GM19035 (cell line): ENCODE measurements around the gene KIF13A.
"Not testable (repeated sequence)": the region's sequence is repeated elsewhere in the genome, so short reads cannot be mapped to it uniquely, and the experiment has no call there.

Source experiments
- ATAC-seq: cut with Tn5 transposase; IDR thresholded peaks from one replicate; pipeline ENCODE4 v1.9.1; 2021; ENCODE audit not compliant: unreplicated experiment

Gene KIF13A

GRCh38 chr6:17851720-17852161 lies 135.7 kb downstream of the KIF13A start:
- ATAC-seq: no peak

GRCh38 chr6:17851001-17851719 lies 136.3 kb downstream of the KIF13A start:
- ATAC-seq: no peak

GRCh38 chr6:17850281-17850680 lies 137.2 kb downstream of the KIF13A start:
- ATAC-seq: no peak

- no peak for ATAC-seq
Measured at GRCh38 chr6:17847203-17847760, 140.2 kb downstream of the KIF13A start.

DNA sequence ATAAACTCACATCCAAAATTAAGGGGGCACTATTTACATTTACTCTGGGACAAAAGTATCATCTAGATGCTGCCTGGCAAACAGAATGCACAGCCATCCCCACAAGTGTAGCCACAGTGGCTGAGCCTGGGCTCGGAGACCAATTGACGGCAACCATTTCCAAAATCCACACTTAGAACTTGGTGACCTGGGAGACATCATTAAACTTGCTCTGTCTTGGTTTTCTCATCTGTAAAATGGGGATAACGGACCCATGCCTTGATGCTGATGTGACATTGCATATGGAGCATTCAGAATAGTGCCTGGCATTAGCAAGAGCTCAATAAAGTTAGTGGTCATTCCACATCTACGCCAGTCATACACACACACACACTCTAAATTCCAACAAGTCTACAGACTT lies 140.7 kb downstream of the KIF13A start:
- no peak for ATAC-seq

- ATAC-seq: no peak
Measured at GRCh38 chr6:17845598-17845997, 141.8 kb downstream of the KIF13A start.

GRCh38 chr6:17844967-17845366 lies 142.5 kb downstream of the KIF13A start:
- ATAC-seq: not testable (repeated sequence)

- no peak for ATAC-seq
Measured at GRCh38 chr6:17842934-17843821, 144.3 kb downstream of the KIF13A start.

DNA sequence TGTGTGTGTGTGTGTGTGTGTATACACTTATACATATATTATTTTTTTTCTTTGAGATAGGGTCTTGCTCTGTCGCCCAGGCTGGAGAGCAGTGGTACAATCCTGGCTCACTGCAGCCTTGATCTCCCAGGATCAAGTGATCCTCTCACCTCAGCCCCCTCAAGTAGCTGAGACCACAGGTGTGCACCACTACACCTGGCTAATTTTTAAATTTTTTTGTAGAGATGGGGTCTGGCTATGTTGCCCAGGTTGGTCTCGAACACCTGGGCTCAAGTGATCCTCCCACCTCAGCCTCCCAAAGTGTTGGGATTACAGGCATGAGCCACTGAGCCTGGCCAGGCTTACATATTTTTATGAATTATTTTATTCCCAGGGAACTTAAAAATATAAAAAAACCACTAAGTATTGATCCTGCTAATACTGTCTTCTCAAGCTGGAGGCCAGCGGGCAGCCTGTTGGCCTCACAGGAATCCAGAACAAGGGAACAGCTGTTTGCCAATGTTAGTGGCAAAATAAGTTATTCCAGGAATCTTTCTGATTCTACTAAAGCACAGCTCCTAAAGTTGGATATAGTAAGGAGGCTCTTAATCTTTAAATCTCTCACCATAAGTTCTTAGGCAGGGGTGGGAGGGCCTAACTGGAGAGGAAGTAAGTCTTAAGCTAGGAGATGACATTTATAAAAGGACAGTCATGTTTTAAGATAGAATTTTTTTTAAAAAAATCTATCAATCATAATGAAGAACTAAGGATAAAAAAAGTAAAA lies 145.2 kb downstream of the KIF13A start:
- ATAC-seq: no peak

- no peak for ATAC-seq
Measured at GRCh38 chr6:17839513-17840223, 147.8 kb downstream of the KIF13A start.

GRCh38 chr6:17836293-17836692 lies 151.1 kb downstream of the KIF13A start:
- no peak for ATAC-seq

DNA sequence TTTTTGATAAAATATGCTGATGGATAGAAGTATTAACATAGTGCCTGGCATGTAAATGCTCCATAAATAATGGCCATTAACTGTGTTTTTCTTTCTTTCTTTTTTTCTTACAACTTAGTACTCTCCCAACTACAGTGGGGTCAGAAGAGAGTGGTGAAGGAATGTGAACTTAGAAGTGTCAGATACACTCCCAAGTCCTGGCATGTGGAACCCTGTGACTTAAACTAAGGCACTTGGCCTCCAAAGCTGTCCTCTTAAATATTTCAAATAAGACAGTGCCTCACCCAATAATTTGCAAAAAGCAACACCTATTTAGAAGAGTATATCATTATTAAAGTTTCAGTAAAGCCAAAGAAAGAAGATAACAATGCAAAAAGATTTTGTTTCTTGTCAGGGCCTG lies 151.7 kb downstream of the KIF13A start:
- ATAC-seq: no peak

GRCh38 chr6:17831135-17831534 lies 156.3 kb downstream of the KIF13A start:
- ATAC-seq: no peak

GRCh38 chr6:17829905-17830304 lies 157.5 kb downstream of the KIF13A start:
- no peak for ATAC-seq

DNA sequence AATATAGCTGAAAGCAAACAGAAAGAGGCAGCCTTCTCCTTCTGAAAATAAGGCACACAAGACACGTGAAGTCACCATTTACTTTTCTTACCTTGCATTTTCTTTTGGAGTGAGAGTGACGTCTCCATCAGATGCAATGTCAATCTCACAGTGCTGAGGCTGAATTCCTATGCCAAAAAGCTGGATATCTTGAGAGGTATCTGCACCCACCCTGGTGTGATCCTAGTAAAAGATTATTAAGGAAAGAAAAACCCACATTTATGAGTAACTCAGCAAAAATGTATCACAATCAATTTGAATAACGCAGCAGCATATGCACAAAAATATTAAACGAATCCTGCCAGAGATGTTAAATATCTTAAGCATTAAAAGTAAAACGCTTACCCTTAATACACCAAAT lies 159.3 kb downstream of the KIF13A start:
- ATAC-seq: no peak

DNA sequence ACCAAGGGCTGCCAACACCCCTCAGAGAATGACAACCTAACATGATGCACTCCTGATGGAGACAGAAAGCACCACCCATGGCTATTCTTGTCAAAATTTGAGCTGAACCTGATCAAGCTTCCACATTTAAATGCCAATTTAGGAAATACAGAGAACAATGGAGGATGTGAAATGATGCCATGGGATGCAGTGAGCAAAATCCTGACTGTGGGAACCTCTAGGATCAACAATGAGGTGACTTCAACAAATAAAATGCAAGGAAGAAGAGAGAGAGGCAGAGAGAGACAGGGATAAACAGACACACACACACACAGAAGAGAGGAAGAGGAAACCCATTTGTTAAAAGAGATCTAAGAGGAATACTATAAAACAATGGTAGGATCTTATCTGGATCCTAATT lies 161.1 kb downstream of the KIF13A start:
- no peak for ATAC-seq

- no peak for ATAC-seq
Measured at GRCh38 chr6:17820055-17820454, 167.4 kb downstream of the KIF13A start.

DNA sequence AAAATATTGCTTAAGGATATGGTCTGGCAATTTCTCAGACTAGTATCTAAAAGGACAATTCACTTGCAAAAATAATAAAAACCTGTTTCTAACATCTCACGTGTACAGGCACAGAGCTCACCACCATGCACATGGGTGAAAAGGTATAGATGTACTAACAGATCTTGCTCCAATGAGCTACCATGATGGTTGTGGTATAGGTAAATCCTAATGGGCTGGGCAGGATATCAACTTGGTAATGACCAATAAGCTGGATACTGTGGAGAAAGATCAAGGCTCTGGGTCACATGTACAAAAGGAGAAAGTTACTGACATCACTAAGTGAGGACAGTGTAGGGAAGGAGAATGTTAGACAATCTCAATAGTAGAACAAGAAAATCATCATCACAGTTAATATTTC lies 169.7 kb downstream of the KIF13A start:
- no peak for ATAC-seq

DNA sequence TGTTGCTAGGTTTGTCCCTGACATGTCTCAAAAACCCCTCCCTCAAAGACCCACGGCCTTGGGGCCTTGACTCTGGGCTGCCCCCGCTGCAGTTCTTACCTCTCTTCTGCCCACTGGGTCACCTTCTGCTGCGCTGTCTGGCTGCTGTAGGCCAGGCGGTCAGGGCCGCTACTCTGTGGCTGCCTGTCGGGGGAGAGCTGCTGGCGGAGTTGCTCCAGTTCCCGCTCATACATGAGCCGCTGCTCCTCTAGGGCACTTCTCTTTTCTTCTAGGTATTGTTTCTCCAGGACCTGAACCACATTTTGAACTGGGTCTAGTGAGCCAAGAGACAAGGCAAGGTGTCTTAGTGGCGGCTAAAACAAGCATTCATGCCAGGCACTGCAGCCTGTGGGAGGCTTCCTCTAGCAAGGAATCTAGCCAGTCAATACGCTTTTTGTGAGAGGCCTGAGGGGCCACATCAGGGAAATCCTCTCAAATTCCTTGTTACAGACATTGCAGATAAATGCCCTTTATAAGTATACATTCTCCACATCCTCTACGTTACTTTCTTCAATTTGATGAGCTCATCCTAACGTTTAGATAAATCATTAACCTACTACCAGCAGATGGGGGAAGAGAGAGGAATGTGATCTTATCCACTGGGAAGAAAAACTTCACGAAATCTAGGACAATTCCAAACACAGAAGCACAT lies 170.4 kb downstream of the KIF13A start:
- no peak for ATAC-seq

GRCh38 chr6:17813542-17813941 lies 173.9 kb downstream of the KIF13A start:
- ATAC-seq: no peak
